ENCODE measurements around the gene COL4A3. TPM values are rescaled to one million over a fixed set of nuclear protein-coding genes. Genes with fewer than 3 reads are reported as not detected.

Gene COL4A3
- total RNA-seq, 1 donor from 2014 or later: 0.32 TPM

GRCh38 chr2:227248876-227249275 lies 84.5 kb downstream of the COL4A3 start:
- no peaks in the 10 kb centered on the region for H3K9me3 Mint-ChIP-seq (ENCODE audit: unreplicated experiment)

GRCh38 chr2:227252831-227253230 lies 88.4 kb downstream of the COL4A3 start:
- H3K4me1 Mint-ChIP-seq (ENCODE audit: unreplicated experiment): no peaks in the 10 kb centered on the region
- H3K4me3 Mint-ChIP-seq (ENCODE audit: unreplicated experiment): no peak overlapping the region
- DNase-seq (ENCODE audit: extremely low spot score, unreplicated experiment): no peak
- no peak for TF ChIP-seq CTCF (IDR thresholded peaks at IDR 0.05)
- H3K9me3 Mint-ChIP-seq (ENCODE audit: unreplicated experiment): no peaks in the 10 kb centered on the region
- peaks cover 2% of the 10 kb centered on the region for H3K27me3 Mint-ChIP-seq (ENCODE audit: unreplicated experiment)
- no peaks in the 10 kb centered on the region for H3K36me3 Mint-ChIP-seq (ENCODE audit: unreplicated experiment)
- H3K27ac Mint-ChIP-seq (ENCODE audit: unreplicated experiment): no peak overlapping the region

More at GRCh38 chr2:227248876-227249275, 84.5 kb downstream of the COL4A3 start:
- Mint-ChIP-seq H3K27me3 (ENCODE audit: unreplicated experiment) (peaks cover 6% of the 10 kb centered on the region), H3K36me3 (ENCODE audit: unreplicated experiment) (no peaks in the 10 kb centered on the region), H3K4me3 (ENCODE audit: unreplicated experiment) (no peak overlapping the region), H3K27ac (ENCODE audit: unreplicated experiment) (no peak overlapping the region), H3K4me1 (ENCODE audit: unreplicated experiment) (no peaks in the 10 kb centered on the region)
- TF ChIP-seq CTCF (IDR thresholded peaks at IDR 0.05): no peak
- no peak for DNase-seq (ENCODE audit: extremely low spot score, unreplicated experiment)

GRCh38 chr2:227256605-227257004 lies 92.2 kb downstream of the COL4A3 start:
- Mint-ChIP-seq H3K27me3 (ENCODE audit: unreplicated experiment) (peaks cover 2% of the 10 kb centered on the region), H3K4me3 (ENCODE audit: unreplicated experiment) (no peak overlapping the region), H3K9me3 (ENCODE audit: unreplicated experiment) (no peaks in the 10 kb centered on the region), H3K27ac (ENCODE audit: unreplicated experiment) (no peak overlapping the region), H3K36me3 (ENCODE audit: unreplicated experiment) (no peaks in the 10 kb centered on the region), H3K4me1 (ENCODE audit: unreplicated experiment) (no peaks in the 10 kb centered on the region)
- DNase-seq (ENCODE audit: extremely low spot score, unreplicated experiment): no peak
- no peak for TF ChIP-seq CTCF (IDR thresholded peaks at IDR 0.05)

GRCh38 chr2:227257820-227258219 lies 93.4 kb downstream of the COL4A3 start:
- TF ChIP-seq CTCF (IDR thresholded peaks at IDR 0.05): no peak
- Mint-ChIP-seq H3K27me3 (ENCODE audit: unreplicated experiment) (peaks cover 2% of the 10 kb centered on the region), H3K27ac (ENCODE audit: unreplicated experiment) (no peak overlapping the region), H3K4me3 (ENCODE audit: unreplicated experiment) (no peak overlapping the region), H3K4me1 (ENCODE audit: unreplicated experiment) (no peaks in the 10 kb centered on the region), H3K9me3 (ENCODE audit: unreplicated experiment) (no peaks in the 10 kb centered on the region), H3K36me3 (ENCODE audit: unreplicated experiment) (no peaks in the 10 kb centered on the region)
- no peak for DNase-seq (ENCODE audit: extremely low spot score, unreplicated experiment)

GRCh38 chr2:227260041-227260440 lies 95.6 kb downstream of the COL4A3 start:
- no peak overlapping the region for H3K27ac Mint-ChIP-seq (ENCODE audit: unreplicated experiment)
- H3K27me3 Mint-ChIP-seq (ENCODE audit: unreplicated experiment): no peaks in the 10 kb centered on the region
- H3K36me3 Mint-ChIP-seq (ENCODE audit: unreplicated experiment): no peaks in the 10 kb centered on the region
- no peak for TF ChIP-seq CTCF (IDR thresholded peaks at IDR 0.05)
- H3K9me3 Mint-ChIP-seq (ENCODE audit: unreplicated experiment): no peaks in the 10 kb centered on the region
- no peaks in the 10 kb centered on the region for H3K4me1 Mint-ChIP-seq (ENCODE audit: unreplicated experiment)
- DNase-seq (ENCODE audit: extremely low spot score, unreplicated experiment): no peak
- no peak overlapping the region for H3K4me3 Mint-ChIP-seq (ENCODE audit: unreplicated experiment)

Data from osteocyte (in vitro differentiated cells).